Right lobe of liver (tissue), 6 donors: ENCODE data around the gene HSD17B3. TPM values are rescaled to one million over a fixed set of nuclear protein-coding genes. Genes with fewer than 3 reads are reported as not detected.

Experiments
- ATAC-seq, 4 donors: fragments of 200-7000 bp; cut with Tn5 transposase; one replicate each; pipeline ENCODE4 v1.9.1; 2020; ENCODE audit warnings: mild to moderate bottlenecking in 4 of 4, moderate library complexity in 4 of 4
- DNase-seq, 3 donors: peaks; one replicate each; pipeline ENCODE4 v3.0.0-alpha.2; 2020
- H3K27ac ChIP-seq, 3 donors: fragments of 200-600 bp; one replicate each; pipeline ENCODE4 v1.8.0; 2022
- H3K27me3 ChIP-seq, 2 donors: fragments of 200-600 bp; one replicate each; pipeline ENCODE4 v1.8.0; 2022
- H3K36me3 ChIP-seq, 4 donors: fragments of 200-600 bp; sonication (generic) in 1 of 4; one replicate each; pipeline versions ENCODE4 v1.5.1 to v1.8.0; 2017 to 2022; ENCODE audit warnings: control low read depth in 1 of 4
- H3K4me1 ChIP-seq, 4 donors: fragments of 200-600 bp; sonication (generic) in 1 of 4; one replicate each; pipeline versions ENCODE4 v1.5.1 to v1.8.0; 2017 to 2022; ENCODE audit warnings: control low read depth in 1 of 4
- H3K4me3 ChIP-seq, 3 donors: fragments of 200-600 bp; one replicate each; pipeline ENCODE4 v1.8.0; 2022
- H3K9me3 ChIP-seq, 4 donors: fragments of 200-600 bp; sonication (generic) in 1 of 4; one replicate each; pipeline versions ENCODE4 v1.5.1 to v1.8.0; 2017 to 2022; ENCODE audit warnings: control low read depth in 1 of 4
- CTCF ChIP-seq, 4 donors: fragments of 200-600 bp in 3 of 4; fragments of 450-650 bp in 1 of 4; IDR thresholded peaks; one replicate each; pipeline versions ENCODE4 v1.5.1 to v1.8.0; 2016 to 2022; ENCODE audit warnings: antibody characterized with exemption in 4 of 4, mild to moderate bottlenecking in 2 of 4
- POLR2A ChIP-seq: fragments of 450-650 bp; IDR thresholded peaks from one replicate; pipeline ENCODE4 v1.6.1; 2017; ENCODE audit warnings: antibody characterized with exemption, mild to moderate bottlenecking
- WGBS: methylation state at CpG from one replicate; pipeline ENCODE4 v1.1.6; 2018; ENCODE audit warnings: low coverage, low lambda C conversion rate; ENCODE audit not compliant: insufficient coverage; ENCODE audit errors: missing lambda C conversion rate; 5-methylcytosine and 5-hydroxymethylcytosine counted together
- intact Hi-C, 2 donors: fragments of 100-400 bp; cut with DNase I; formaldehyde crosslinking; loops; one replicate each; pipeline versions ENCODE4 v1.11.2 to v1.14.1; 2022
- total RNA-seq, 6 experiments: library from RNA; depleted of rRNA in 2 of 6; stranded (reverse); fragments of >200 nt in 2 of 6; fragmentation: NEBNext Ultra II Directional in 3 of 6; extraction: Animal tissue kit (Norgen Biotek cat#: 25700) in 3 of 6; gene quantifications; one replicate each; pipeline versions ENCODE4 v1.1.0 to v1.2.4, GENCODE V29; 2016 to 2023
- donor health status: DM: no; HTN: yes; CAD: no.
- donor health status: DM: no; HTN: no; CAD: no.
- donor health status: DM: no; HTN: no; CAD: no.
- donor health status: DM: no; HTN: yes; CAD: no.
- donor health status: DM: no; HTN: yes; CAD: no.

HSD17B3 gene
- total RNA-seq, 6 experiments from 2014 or later = 1.8 to 4.4 (median 3.1) TPM; not detected in 2

GRCh38 chr9:96217294-96217707 is 84.7 kb downstream of the HSD17B3 start:
- WGBS = 22% methylated on average over 3 of the region's 11 CpGs
- DNase-seq = no peak
- no peak overlapping the region for H3K4me3 ChIP-seq
- no peak overlapping the region for H3K27ac ChIP-seq
- intact Hi-C loops = no loop called here
- TF ChIP-seq CTCF (IDR thresholded peaks at IDR 0.05) (no peak), POLR2A (no peak)
- H3K9me3 ChIP-seq = no peaks in the 10 kb centered on the region
- H3K36me3 ChIP-seq = no peaks in the 10 kb centered on the region
- no peak for ATAC-seq
- H3K4me1 ChIP-seq = peaks cover 0 to 9% (median 0%) of the 10 kb centered on the region in 4 donors
- no peaks in the 10 kb centered on the region for H3K27me3 ChIP-seq

GRCh38 chr9:96216583-96216982 is 85.4 kb downstream of the HSD17B3 start:
- Histone ChIP-seq H3K27me3 (no peaks in the 10 kb centered on the region), H3K36me3 (no peaks in the 10 kb centered on the region), H3K4me3 (no peak overlapping the region), H3K27ac (no peak overlapping the region), H3K4me1 (peaks cover 0 to 9% (median 0%) of the 10 kb centered on the region in 4 donors), H3K9me3 (no peaks in the 10 kb centered on the region)
- TF ChIP-seq POLR2A (no peak), CTCF (IDR thresholded peaks at IDR 0.05) (no peak)
- ATAC-seq (no peak), DNase-seq (no peak)
- intact Hi-C loops = no loop called here
- 53% methylated on average over 4 of the region's 5 CpGs for WGBS

GRCh38 chr9:96215841-96216240 is 86.1 kb downstream of the HSD17B3 start:
- no peaks in the 10 kb centered on the region for H3K36me3 ChIP-seq
- ATAC-seq (no peak), DNase-seq (no peak)
- WGBS = 42% methylated on average over 2 of the region's 2 CpGs
- H3K27ac ChIP-seq = no peak overlapping the region
- no peaks in the 10 kb centered on the region for H3K27me3 ChIP-seq
- no peaks in the 10 kb centered on the region for H3K9me3 ChIP-seq
- no peak overlapping the region for H3K4me3 ChIP-seq
- intact Hi-C loops = no loop called here
- TF ChIP-seq POLR2A (no peak), CTCF (IDR thresholded peaks at IDR 0.05) (no peak)
- peaks cover 0 to 9% (median 0%) of the 10 kb centered on the region in 4 donors for H3K4me1 ChIP-seq

- no peaks in the 10 kb centered on the region for H3K36me3 ChIP-seq
- H3K4me3 ChIP-seq = no peak overlapping the region
- 25% methylated on average over 1 of the region's 5 CpGs for WGBS
- TF ChIP-seq CTCF (IDR thresholded peaks at IDR 0.05) (no peak), POLR2A (no peak)
- ATAC-seq (no peak), DNase-seq (no peak)
- H3K4me1 ChIP-seq = peaks cover 0 to 9% (median 0%) of the 10 kb centered on the region in 4 donors
- H3K9me3 ChIP-seq = no peaks in the 10 kb centered on the region
- H3K27ac ChIP-seq = no peak overlapping the region
- no peaks in the 10 kb centered on the region for H3K27me3 ChIP-seq
- intact Hi-C loops = no loop called here
Observed at GRCh38 chr9:96214635-96215034, 87.3 kb downstream of the HSD17B3 start.
